HG03342 (cell line): ENCODE data around the gene TMEM145.
"Not testable (repeated sequence)": the region's sequence is repeated elsewhere in the genome, so short reads cannot be mapped to it uniquely, and the experiment has no call there.

Experiments used
- ATAC-seq: cut with Tn5 transposase; IDR thresholded peaks from one replicate; pipeline ENCODE4 v1.9.1; 2021; ENCODE audit warnings: mild to moderate bottlenecking, moderate library complexity; ENCODE audit not compliant: unreplicated experiment

The TMEM145 gene

DNA sequence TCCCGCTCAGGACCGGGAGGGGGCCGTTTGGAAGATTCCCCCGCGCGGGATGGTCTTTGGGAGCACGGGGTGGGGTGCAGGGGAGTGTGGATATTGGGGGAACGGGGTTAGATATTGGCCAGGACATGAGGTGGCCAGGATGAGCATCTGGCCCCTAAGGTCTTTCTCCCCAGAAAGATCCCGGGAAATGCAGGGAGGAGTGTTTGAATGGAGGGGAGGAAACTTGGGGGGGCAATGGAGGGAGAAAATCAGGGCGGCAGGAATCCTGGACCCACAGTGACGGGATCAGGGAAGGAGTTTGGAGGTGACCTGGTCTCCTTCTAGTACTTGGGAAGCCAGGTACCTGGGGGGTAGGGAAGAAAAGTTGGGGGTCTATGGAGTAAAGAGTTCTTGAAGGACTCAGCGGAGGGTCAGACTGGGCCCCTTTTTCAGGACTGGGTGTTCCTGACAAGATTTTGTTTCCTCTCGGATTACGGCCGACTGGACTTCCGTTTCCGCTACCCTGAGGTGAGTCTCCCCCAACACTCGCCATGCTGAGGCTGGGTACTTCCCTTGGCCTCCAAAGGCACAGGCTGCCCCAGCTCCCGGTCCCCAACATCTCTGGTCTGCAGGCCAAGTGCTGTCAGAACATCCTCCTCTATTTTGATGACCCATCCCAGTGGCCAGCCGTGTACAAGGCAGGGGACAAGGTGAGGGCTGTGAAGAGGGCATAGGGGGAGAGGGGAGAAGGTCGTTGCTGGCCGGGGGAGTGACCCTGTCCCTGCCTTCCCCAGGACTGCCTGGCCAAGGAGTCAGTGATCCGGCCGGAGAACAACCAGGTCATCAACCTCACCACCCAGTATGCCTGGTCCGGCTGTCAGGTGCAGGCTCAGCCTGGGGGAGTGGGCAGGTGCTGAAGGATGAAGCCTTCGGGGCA is 989 bp downstream of the TMEM145 start:
- ATAC-seq = no peak

DNA sequence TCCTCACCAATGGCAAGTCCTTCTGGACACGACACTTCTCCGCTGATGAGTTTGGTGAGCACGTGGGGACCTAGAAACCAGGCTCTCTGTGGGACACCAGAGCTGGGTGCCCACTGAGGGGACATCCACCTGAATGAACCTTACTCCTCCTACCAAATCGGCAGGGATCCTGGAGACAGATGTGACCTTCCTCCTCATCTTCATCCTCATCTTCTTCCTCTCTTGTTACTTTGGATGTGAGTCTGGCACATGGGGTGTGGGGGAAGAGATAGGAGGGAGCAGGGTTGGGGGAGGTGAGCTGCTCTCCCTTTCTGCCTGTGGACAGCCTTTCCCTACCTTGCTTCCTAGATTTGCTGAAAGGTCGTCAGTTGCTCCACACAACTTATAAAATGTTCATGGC is 1.9 kb downstream of the TMEM145 start:
- ATAC-seq = no peak

DNA sequence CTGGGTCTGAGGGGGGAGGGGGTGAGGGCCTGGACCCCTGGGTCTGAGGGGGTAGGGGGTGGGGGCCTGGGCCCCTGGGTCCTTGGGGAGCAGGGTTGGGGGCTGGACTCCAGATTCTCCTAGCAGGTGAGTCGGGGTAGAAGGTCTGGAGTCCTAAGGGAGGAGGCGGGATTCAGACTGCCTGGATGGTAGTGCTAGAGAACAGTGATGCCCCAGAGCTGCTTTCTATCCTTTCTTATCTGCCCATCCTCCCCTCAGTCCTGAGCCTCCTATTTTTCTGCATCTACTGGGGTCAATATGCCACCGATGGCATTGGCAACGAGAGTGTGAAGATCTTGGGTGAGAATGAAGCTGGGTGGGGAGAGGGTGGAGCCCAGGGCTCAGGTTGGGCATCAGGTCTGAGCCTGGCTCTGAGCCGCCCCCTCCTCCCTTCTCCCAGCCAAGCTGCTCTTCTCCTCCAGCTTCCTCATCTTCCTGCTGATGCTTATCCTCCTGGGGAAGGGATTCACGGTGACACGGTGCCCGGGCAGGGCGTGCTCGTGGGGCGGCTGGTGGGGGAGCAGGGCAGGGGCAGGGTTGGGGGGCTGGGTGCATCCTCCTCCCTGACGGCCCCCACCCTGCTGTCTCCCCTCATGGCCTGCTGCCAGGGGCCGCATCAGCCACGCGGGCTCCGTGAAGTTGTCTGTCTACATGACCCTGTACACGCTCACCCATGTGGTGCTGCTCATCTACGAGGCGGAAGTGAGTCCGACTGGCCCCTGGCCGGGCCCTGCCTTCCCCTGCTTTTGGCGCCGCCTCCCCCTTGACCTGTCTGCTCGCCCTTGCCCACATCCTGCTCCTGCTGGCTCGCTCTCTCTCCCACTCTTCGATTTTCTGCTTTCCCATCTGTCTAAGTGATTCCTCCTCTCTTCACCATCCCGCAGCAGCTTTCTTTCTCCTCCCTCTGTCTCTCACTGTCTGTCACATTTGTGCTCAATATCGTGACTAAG is 3.4 kb downstream of the TMEM145 start:
- ATAC-seq = no peak

DNA sequence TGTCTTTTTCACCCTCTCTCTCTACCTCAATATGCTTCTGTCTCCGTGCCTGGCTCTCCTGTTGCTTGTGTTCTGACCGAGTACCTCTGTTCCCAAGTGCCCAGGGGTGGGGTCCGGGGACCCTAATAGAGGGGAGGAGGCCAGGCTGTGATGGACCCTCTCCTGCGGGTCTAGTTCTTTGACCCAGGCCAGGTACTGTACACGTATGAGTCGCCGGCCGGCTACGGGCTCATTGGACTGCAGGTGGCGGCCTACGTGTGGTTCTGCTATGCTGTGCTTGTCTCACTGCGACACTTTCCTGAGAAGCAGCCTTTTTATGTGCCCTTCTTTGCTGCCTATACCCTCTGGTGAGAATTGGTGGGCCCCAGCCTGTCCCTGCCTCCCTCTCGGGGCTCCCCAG is 4.4 kb downstream of the TMEM145 start:
- ATAC-seq = no peak

DNA sequence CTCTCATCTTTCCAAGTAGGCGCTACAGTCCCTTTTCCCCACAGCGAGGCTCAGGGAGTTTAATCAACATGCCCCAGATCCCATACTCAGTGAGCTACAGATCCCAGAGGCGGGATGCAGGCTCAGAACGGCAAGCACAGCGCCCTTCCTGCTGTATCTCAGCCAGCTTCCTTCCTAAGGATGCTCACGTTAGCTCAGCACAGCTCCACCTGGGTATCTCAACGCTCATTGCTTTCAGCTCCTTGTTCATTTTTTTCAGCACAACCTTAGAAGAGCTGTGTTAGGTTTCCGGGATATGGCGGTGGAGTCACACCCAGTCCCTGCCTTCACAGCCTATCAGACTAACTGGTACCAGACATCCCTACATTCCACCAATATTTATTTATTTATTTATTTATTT is 9.2 kb downstream of the TMEM145 start:
- no peak for ATAC-seq

DNA sequence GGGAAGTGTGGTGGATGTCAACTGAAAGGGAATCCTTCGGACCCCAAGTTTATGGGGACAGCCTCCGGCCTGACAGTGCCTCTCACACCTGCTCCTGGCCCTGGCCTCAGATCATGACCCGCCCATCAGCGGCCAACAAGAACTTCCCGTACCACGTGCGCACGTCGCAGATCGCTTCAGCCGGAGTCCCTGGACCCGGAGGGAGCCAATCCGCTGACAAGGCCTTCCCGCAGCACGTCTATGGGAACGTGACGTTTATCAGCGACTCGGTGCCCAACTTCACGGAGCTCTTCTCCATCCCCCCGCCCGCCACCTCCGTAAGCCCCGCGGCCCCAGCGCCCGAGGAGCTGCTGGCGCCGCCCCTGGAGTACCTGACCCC is 10.4 kb downstream of the TMEM145 start:
- no peak for ATAC-seq

DNA sequence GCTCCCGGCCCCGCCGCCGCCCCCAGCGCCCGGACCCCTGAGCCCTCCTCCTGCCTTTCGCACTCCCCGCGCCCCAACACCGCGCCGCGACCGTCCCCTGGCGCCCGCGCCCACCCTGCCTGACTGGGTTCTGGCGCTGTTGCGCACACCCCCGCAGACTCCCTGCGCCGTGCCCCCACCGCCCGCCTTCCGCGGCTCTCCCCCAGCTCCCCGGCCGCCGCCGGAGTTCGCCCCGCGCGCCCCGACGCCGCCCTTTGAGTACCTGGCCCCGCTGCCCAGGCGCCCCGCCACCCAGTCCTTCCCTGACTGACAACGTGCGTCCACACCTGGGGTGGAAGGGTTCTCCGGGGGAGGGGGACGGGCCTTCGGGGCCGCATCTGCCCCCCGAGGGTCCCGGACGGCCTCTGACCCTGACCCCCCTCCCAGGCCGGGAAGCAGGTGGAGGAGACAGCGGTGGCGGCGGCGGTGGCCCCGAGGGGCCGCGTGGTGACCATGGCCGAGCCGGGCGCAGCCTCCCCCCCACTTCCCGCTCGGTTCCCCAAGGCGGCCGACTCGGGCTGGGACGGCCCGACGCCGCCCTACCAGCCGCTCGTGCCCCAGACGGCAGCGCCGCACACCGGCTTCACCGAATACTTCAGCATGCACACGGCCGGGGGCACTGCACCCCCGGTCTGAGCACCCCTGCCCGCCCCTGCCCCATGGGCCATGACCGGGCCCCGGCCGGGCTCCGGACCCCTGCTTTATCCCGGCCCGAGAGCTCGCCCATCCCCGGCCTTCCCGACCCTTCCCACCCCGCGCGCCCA is 10.9 kb downstream of the TMEM145 start:
- no peak for ATAC-seq

DNA sequence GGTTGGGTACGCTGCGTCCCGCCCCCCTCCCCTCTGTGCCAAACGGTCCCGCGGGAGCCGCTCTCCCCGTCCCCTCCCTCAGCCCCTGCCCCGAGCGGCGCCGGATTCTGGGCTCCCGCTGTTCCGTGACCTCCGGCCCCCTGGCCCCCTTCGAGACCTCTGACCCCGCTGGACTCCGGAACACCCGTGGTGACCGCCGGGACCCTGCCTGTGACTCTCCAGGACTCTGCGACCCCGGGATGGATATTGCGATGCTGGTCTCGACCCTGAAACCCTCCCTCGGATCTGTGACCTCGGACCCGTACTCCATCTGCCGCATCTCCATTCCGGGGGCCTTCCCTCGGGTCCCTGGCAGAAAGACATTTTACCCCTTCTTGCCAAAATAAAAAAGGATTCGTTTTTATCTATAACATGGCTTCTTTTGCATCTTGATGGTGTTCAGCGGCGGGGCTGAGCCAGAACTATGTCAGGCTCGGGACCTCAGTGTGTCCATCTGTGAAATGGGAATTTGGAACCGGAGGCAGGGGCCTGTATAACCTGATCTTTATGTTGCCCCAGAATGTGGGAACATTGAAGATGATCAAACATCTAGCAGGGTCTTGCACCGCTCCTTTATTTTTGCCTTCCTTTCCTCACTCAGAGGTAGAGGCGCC is 11.7 kb downstream of the TMEM145 start:
- ATAC-seq = no peak

DNA sequence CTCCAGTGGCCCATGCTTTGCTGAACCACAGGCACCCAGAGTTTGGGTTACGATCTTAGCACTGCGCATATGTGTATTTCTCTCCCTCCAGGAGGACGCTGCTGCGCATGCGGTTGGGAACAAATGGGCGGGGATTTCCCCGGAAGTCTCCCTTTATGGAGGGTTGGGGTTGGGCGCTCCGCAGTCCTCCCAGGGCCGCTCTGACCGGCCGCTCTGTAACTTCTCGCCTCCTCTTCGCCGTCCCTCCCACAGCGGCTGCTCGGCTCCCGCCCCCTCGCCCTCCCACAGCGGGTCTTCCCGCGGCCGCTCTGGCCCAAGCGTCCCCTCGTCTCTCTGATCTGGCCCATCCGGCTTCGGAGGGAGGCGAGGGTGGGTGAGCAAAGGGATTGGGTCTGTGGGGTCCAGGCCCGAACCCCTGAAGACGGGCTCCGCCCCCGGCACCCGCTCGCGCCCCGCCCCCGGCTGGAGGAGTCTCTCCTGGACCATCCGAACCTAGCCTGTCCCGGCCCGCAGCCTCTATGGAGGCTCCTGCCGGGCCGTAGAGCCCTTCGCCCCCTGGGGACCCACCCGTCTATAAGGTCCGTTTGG is 12.3 kb downstream of the TMEM145 start, which contains the start of gene MEGF8:
Gene MEGF8 (plus strand): TSS at position 328 of the 588 bp plus-strand sequence. CDS start 609 bp downstream, outside the sequence.
- peak; percentile 92 for ATAC-seq

DNA sequence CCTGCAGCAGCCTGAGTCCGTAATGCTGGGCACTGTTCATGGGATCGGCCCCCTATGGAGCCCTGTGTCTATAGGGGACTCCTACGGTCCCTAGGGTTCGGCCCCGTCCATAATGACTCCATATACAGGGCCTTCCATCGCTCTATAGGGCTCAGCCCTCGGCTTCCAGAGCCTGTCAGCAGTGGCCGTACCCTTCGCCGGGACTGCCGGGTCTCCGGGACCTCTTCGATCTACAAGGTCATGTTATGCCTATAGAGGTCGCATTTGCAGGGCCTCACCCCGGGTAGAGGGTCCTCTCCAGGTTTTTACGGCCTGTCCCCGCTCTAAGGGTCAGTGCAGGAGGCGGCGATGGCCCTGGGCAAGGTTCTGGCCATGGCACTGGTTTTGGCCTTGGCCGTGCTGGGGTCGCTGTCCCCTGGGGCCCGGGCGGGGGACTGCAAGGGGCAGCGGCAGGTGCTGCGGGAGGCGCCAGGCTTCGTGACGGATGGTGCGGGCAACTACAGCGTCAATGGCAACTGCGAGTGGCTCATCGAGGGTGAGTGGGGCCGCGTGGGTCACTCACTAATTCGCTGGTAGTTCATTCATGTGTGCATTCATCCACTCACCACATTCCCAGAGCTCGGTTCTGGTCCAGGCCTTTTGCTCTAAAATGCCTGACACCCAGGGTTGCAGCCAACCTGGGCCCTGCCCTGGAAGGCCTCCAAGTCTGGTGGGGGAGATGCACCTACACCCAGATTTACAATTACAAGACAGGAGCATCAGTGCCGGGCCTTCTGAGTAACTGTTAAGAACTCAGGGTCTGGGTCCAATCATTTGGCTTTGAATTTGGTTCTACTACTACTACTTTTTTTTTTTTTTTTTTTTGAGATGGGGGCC is 13.0 kb downstream of the TMEM145 start:
- ATAC-seq = peak; percentile 7

DNA sequence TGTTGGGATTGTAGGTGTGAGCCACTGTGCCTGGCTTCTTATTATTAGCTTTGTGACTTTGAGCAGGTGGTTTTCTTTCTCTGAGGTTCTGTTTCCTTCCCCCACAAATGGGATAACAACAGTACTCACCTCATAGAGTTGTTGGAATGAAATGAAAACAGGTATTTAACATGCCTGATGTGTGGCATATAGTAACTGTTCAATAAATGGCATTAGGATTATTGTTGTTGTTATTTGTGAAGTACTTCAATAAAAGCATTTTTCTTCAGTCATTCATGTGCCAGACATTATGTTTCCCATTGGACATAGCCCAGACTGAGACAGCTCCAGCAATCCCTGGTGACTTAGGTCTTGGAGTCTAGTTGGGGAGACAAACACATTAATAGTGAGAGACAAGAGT is 13.9 kb downstream of the TMEM145 start:
- ATAC-seq = no peak

DNA sequence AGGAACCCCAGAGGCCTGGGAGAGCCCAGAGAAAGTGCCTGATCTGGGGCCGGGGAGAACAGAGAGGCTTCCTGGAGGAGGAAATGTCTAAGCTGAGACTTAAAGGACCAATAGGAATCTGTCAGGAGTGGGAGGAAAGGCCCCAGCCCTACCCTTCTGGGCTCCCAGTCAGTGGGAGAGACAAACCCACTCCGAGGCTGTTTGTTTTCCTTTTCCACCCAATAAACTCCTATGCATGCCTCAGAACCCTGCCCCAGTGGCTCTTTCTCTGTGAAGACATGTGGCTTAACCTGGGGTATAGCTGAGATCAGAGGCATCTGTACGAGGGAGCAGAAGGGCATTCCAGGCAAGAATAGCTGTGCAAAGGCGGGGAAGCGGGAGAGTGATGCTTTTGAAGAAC is 14.3 kb downstream of the TMEM145 start:
- ATAC-seq = no peak

DNA sequence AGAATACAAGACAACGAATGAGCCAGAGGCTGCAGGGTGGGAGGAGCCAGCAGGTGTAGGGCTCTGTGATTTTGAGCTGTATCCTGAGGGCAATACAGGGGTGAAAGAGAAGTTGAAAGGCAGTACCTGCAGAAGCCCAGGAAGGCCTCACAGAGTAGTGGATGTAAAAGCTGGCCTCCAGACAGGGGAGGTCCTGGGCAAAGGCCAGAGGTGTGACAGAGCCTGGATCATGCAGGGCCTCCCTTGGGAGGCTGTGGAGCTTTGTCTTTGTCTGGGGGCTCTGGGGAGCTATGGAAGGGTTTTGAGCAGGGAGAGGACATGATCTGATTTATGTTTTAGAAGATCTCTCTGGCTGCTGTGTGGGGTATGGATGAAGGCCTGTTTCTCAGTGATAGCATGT is 15.0 kb downstream of the TMEM145 start:
- ATAC-seq = no peak

DNA sequence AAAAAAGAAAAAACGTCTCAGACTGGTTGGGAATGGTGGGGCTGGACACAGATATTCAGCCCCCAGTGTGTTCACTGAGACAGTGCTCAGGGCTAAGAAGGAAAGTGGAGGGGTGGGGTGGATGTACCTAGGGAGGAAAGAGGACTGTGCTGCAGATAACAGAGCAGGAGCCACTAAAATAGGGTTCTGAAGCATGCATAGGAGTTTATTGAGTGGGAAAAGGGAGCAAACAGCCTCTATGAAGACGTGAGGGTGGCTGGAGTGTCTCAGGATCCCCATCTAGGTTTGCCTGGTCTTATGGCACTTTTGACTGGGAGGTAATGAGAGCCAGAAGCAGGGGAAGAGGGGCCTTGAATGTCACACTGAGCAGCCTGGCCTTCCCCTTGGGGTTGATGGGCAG is 15.7 kb downstream of the TMEM145 start:
- no peak for ATAC-seq

DNA sequence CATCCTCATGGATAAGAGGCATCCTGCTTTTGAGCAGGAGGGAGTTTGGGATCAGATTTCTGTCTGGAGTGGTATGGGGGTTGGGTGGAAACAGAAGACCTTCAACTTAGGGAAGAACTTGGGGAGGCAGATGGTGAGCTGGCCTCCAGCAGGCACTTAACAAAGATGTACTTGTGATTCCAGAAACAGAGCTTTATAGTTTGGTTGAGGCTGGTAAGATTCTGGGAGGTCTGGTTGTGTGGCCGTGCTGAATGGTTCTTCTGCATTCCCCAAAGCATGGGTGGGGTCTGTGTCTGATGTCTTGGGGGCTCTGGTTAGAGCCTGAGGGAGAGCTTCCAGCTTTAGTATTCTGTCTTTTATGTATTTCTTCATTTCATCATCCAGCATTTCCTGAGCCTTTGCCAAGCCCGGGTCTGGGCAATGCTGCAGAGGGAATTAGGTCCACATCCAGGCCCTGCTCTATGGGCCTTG is 17.2 kb downstream of the TMEM145 start:
- ATAC-seq = no peak

DNA sequence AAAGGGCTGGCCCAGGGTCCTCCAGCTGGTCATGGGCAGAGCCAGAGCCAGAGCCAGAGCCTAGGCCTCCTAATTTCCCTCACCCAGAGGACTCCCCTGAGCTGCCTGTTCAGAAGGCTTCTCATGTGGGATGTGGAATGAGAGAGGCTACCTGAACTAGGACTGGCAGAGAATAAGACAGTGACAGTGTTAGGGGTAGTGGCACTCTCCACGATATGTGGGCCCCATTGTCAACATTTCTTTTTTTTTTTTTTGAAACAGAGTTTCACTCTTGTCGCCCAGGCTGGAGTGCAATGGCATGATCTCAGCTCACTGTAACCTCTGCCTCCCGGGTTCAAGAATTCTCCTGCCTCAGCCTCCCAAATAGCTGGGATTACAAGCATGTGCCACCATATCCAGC is 18.2 kb downstream of the TMEM145 start:
- not testable (repeated sequence) for ATAC-seq

DNA sequence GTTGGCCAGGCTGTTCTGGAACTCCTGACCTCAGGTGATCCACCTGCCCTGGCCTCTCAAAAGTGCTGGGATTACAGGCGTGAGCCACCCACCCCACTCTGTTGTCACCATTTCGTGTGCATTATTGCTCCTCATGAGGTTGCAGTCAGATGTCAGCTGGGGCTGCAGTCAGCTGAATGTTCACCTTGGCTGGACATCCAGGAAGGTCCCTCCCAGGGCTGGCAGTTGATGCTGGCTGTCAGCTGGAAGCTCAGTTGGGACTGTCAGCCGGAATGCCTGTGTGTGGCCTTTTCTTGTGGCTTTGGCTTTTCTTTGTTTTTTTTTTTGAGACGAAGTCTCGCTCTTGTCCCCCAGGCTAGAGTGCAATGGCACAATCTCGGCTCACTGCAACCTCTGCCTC is 18.9 kb downstream of the TMEM145 start:
- ATAC-seq = no peak

DNA sequence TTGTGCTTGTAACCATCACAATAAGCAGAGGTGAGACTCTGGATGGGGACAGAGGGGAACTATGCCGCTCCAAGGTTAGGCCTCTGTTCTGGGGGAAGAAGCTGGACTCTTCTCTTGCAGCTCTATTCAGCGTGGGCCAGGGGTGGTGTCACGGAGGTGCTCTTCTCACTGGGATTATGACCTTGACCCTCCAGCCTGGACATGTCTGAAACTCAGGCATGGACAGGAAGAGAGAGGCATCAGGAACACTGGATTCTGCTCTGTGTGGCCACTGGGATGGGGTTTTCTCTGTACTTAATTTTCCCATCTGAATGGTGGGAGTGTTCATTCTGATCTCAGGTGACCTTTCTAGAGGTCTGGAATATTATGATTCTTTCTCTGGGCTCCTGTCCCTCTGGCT is 19.9 kb downstream of the TMEM145 start:
- ATAC-seq = no peak
